ENCODE measurements around the gene COL4A5. TPM values are rescaled to one million over a fixed set of nuclear protein-coding genes. Genes with fewer than 3 reads are reported as not detected.
"Not testable (repeated sequence)": the region's sequence is repeated elsewhere in the genome, so short reads cannot be mapped to it uniquely, and the experiment has no call there.

The COL4A5 gene
- total RNA-seq, 2 donors from 2014 or later: not detected

DNA sequence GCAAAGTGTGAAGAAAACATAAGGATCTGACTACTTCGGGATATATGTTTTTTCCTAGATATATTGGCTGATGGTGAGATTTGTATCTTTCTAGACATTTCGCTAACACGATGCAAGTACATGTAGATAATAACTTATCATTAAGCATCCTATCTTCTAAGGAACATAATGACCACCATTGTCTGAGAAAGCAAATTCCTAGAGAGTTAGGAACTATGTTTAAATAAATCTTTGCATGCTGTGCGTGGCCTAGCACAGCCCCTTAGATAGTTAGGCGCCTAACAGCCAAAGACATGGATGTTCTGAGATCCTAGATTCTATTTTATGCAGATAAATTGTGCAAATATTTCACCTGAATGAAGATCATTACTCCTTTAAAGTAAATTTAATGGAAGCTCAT, 4.4 kb upstream of the COL4A5 start:
- DNase-seq (no peak), ATAC-seq (no peak)
- Mint-ChIP-seq H3K27ac (no peak overlapping the region), H3K4me3 (no peak overlapping the region), H3K36me3 (ENCODE audit: low read depth) (no peaks in the 10 kb centered on the region), H3K27me3 (peaks cover 15% of the 10 kb centered on the region), H3K4me1 (peaks cover 7% of the 10 kb centered on the region)
- H3K9me3 ChIP-seq (ENCODE audit: control insufficient read depth, low read length, poor library complexity, severe bottlenecking): no peaks in the 10 kb centered on the region

DNA sequence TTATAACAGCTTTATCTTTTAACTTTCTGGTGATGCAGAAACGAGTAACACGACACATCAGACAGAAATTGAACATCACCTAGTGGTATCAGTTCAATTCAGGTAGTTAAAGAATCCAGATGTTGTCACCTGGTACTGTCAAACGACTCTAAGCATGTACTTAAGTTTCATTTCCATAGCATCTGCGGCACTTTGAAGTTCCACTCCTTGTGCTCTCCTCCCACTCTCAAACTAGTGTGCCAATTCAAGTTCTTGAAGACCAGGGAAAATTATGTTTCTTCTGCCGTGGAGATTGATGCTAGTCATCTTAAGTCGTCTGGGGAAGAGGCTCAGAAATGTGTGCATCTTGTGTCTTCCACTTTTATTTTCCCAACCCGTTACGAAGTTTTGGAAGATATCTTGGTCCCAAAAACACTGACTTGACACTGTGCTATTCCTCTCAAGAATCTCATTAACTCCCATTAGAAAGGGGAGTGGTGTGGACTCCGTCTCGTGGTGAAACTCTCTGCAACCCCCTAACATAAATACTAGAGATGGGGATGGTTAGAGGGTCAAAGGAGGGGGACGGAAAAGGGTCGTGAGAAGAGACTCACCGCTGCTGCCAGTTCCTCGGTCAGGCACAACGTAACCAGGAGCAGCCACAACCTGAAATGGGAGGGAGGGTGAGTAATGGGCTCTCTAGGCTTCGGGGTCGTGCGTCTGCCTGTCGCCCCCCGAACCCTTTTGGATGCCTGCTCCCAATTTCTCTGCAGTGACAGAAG, 2.1 kb upstream of the COL4A5 start:
- DNase-seq (no peak), ATAC-seq (no peak)
- Mint-ChIP-seq H3K27me3 (peaks cover 22% of the 10 kb centered on the region), H3K4me1 (peaks cover 10% of the 10 kb centered on the region), H3K4me3 (no peak overlapping the region), H3K36me3 (ENCODE audit: low read depth) (no peaks in the 10 kb centered on the region), H3K27ac (no peak overlapping the region)
- H3K9me3 ChIP-seq (ENCODE audit: control insufficient read depth, low read length, poor library complexity, severe bottlenecking): no peaks in the 10 kb centered on the region

DNA sequence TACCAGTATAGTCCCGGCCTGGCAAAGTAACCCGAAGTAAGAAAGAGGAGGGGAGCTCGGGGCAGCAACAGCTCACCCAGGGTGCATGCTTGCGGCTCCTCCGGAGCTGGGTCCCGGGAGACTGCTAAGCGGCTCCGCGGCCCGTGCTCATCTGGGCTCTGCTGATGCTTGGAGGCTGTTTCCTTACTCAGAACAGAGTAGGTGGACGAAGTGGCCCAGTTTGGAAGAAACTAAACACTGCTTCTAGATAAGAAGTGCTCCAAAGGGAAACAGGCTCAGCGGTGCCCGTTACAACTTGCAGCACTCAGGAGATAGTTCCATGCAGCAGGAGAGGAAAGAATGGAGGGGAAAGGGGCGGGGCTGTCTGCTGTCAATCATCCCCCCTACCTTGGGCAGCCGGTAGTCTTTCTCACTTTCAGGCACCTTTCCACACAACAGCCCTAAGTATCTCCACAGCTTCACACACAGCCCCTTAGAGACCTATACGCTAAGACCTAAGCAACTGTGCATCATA, 1.5 kb upstream of the COL4A5 start, which contains the start of gene COL4A6:
Gene COL4A6, minus strand, starts transcription at position 313 of the 514 bp plus-strand sequence. Its CDS starts 226 bp downstream, at position 87.
- H3K27ac Mint-ChIP-seq: no peak within 1 kb of the TSS
- H3K4me1 Mint-ChIP-seq: peaks cover 10% of the 10 kb centered on the region
- peaks cover 22% of the 10 kb centered on the region for H3K27me3 Mint-ChIP-seq
- H3K9me3 ChIP-seq (ENCODE audit: control insufficient read depth, low read length, poor library complexity, severe bottlenecking): no peaks in the 10 kb centered on the region
- DNase-seq (no peak), ATAC-seq (no peak)
- peak within 1 kb of the TSS; percentile 65 for H3K4me3 Mint-ChIP-seq
- H3K36me3 Mint-ChIP-seq (ENCODE audit: low read depth): no peaks in the 10 kb centered on the region

DNA sequence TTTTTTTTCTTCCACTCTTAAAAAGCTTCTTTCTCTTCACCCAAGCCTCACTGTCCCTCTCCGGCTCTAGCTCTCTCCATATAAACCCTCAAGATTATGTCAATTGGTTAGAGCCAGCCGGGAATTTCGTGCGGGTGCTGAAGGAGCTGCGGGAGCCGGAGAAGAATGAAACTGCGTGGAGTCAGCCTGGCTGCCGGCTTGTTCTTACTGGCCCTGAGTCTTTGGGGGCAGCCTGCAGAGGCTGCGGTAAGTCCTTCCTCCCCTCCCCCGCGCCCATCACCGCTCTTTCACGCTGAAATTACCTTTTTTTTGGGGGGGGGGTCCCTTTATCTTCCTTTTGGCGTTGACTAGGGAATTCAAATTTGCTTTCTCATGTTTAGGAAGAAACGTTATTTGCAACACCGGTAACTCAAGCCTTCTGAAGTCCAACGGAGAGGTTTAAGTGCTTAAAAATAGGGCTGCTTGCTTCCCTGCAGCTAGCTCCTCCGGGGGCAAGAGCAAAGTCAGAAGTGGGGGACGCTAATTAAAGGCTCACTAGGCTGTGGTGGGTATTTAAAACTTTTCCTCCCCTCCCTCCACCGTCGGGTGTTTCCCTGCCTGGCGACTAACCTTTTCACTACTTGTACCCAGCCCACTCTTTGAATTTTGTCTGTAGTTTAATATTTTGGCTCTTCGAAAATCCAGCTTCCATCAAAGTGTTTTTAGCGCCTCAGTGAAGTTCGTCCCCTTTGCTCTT, 491 bp downstream of the COL4A5 start:
- DNase-seq: no peak
- Mint-ChIP-seq H3K4me3 (peak overlapping the region; percentile 65), H3K27ac (no peak overlapping the region), H3K27me3 (peaks cover 26% of the 10 kb centered on the region), H3K36me3 (ENCODE audit: low read depth) (no peaks in the 10 kb centered on the region), H3K4me1 (peaks cover 10% of the 10 kb centered on the region)
- no peaks in the 10 kb centered on the region for H3K9me3 ChIP-seq (ENCODE audit: control insufficient read depth, low read length, poor library complexity, severe bottlenecking)
- ATAC-seq: no peak

DNA sequence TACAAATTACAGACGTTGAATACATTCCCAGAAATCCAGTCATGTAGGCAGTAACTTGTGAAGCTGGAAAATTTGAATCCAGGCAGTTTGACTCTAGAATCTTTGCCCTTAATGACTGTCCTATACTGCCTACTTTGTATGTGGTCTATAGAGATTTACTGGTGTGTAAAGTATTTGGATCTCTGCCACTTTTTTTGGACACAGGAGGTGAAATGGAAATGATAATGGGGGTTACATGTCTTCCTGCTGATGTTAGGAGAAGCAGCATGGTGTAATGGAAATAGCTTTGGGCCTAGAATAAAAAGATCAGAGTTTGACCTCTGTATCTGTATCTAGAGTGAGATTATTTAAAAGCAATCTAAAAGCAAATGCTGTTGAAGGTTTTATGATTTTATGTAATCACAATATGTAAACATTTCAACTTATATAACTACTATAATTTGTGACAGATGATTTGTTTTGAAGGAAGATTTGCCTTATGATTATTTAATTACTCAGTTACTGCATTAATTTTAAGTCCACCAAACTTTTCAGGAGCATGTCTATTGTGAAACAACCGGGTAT, 3.3 kb downstream of the COL4A5 start:
- Mint-ChIP-seq H3K36me3 (ENCODE audit: low read depth) (no peaks in the 10 kb centered on the region), H3K4me1 (peaks cover 10% of the 10 kb centered on the region), H3K27me3 (peaks cover 21% of the 10 kb centered on the region), H3K27ac (no peak overlapping the region), H3K4me3 (no peak overlapping the region)
- DNase-seq: no peak
- no peak for ATAC-seq
- H3K9me3 ChIP-seq (ENCODE audit: control insufficient read depth, low read length, poor library complexity, severe bottlenecking): no peaks in the 10 kb centered on the region

DNA sequence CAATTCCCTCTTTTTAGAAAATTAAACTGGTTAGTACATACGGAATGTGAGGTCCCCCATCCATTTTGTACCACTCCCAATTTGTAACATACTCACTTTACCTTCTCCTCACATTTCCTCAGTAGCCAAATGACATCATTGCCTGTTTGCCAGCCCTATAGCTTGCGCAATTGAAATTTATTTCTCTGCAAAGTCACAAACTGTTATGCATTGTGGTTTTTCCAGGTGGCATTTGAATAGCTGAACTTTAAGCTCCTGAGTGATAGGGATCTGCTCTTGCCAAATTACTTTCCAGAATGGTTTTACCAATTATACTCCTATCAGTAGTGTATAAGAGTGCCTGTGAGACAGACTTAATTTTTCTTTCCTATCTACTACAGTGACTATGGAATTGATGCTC, 7.7 kb downstream of the COL4A5 start:
- DNase-seq: no peak
- H3K4me1 Mint-ChIP-seq: no peaks in the 10 kb centered on the region
- H3K27me3 Mint-ChIP-seq: peaks cover 4% of the 10 kb centered on the region
- H3K36me3 Mint-ChIP-seq (ENCODE audit: low read depth): no peaks in the 10 kb centered on the region
- H3K27ac Mint-ChIP-seq: no peak overlapping the region
- H3K4me3 Mint-ChIP-seq: no peak overlapping the region
- H3K9me3 ChIP-seq (ENCODE audit: control insufficient read depth, low read length, poor library complexity, severe bottlenecking): no peaks in the 10 kb centered on the region
- ATAC-seq: no peak

DNA sequence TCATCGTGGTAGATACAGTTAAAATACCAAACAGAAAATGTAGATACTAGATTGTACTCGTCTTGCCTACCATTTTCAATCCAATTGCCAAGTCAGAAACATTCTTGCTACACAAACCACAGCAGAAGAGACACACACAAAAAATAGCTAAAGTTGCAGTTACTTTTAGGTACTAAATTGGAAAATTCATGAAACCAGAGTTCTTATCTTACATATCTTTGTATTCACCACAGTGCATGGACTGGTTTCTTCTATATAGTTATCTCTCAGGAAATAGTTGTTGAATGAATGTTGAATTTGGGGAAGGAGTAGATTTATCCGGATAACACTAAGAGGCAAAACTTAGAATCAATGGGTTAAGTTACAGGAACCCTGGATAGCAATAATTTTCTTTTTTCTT, 14.2 kb downstream of the COL4A5 start:
- Mint-ChIP-seq H3K4me1 (no peaks in the 10 kb centered on the region), H3K27ac (no peak overlapping the region), H3K4me3 (no peak overlapping the region), H3K27me3 (no peaks in the 10 kb centered on the region), H3K36me3 (ENCODE audit: low read depth) (no peaks in the 10 kb centered on the region)
- no peak for ATAC-seq
- no peak for DNase-seq
- no peaks in the 10 kb centered on the region for H3K9me3 ChIP-seq (ENCODE audit: control insufficient read depth, low read length, poor library complexity, severe bottlenecking)

DNA sequence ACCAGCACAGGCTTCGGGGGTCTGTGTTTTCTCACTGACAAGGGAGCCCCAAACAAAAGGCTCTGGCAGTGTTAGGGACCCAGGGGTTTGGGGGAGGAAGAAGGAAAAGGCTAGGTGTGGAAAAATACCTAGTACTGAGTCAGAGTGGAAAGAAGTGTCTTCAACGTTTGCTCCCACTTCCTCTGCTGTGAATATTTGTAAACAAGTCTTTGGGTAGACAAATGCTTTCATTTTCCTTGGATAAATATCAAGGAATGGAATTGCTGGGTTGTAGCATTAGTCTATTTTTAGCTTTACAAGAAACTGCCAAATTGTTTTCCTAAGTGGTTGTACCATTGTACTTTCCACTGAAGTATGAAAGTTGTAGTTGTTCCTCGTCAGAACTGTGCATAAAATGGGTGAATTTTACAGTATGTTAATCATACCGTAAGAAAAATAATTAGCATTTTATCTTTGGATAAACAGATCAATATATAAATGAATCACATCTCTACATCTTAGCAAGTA, 17.4 kb downstream of the COL4A5 start:
- DNase-seq: no peak
- Mint-ChIP-seq H3K4me1 (no peaks in the 10 kb centered on the region), H3K36me3 (ENCODE audit: low read depth) (no peaks in the 10 kb centered on the region), H3K4me3 (no peak overlapping the region), H3K27me3 (no peaks in the 10 kb centered on the region), H3K27ac (no peak overlapping the region)
- ATAC-seq: no peak
- H3K9me3 ChIP-seq (ENCODE audit: control insufficient read depth, low read length, poor library complexity, severe bottlenecking): no peaks in the 10 kb centered on the region

DNA sequence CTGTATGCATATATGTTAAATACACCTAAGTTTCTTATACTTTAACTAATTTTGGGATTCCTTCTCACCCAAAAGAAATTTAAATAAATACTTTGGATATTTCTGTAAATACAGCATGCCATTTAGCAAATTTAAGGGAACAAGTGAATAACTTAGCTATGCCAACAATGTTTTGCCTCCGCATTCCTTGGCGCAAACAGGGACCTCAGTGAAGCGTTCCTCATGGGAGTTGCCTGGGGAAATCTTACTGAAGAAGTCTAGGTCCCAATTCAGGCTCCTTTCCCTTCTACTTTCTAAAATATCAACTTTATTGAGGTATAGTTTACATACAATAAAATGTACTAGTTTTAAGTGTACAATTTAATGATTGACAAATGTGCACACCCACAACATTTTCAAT, 25.0 kb downstream of the COL4A5 start:
- Mint-ChIP-seq H3K27me3 (no peaks in the 10 kb centered on the region), H3K36me3 (ENCODE audit: low read depth) (no peaks in the 10 kb centered on the region), H3K4me1 (no peaks in the 10 kb centered on the region), H3K4me3 (no peak overlapping the region), H3K27ac (no peak overlapping the region)
- DNase-seq (no peak), ATAC-seq (no peak)
- H3K9me3 ChIP-seq (ENCODE audit: control insufficient read depth, low read length, poor library complexity, severe bottlenecking): no peaks in the 10 kb centered on the region

DNA sequence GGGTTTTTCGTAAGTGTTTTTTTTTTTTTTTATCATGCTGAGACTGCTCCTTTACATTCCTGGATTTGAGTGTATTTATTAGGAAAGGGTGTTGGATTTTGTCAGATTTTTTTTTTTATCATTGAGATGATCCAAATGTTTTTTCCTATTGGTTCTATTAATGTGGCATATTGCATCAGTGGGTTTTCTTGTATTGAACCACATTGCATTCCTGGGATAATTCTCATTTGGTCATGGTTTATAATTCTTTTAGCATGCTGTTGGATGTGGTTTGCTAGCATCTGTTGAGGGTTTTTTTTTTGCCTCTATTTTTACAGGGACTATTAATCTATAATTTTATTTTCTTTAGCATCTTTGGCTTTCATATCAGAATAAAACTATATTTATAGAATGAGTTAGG, 28.8 kb downstream of the COL4A5 start:
- H3K9me3 ChIP-seq (ENCODE audit: control insufficient read depth, low read length, poor library complexity, severe bottlenecking): no peaks in the 10 kb centered on the region
- no peak overlapping the region for H3K4me3 Mint-ChIP-seq
- no peaks in the 10 kb centered on the region for H3K36me3 Mint-ChIP-seq (ENCODE audit: low read depth)
- no peaks in the 10 kb centered on the region for H3K4me1 Mint-ChIP-seq
- DNase-seq: no peak
- no peaks in the 10 kb centered on the region for H3K27me3 Mint-ChIP-seq
- no peak overlapping the region for H3K27ac Mint-ChIP-seq
- ATAC-seq: no peak

DNA sequence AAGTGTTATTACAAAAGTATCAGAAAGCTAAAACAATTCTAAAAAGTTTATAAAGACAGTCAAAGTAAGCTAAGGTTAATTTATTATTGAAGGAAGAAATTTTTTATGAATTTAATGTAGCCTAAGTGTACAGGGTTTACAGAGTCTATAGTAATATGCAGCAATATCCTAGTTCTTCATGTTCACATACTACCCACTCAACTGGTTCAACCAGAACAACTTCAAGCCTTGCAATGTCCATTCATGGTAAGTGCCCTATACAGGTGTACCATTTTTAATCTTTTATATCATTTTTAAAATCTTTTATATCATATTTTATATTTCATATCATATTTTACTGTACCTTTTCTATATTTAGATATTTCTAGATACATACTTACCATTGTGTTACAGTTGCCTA, 34.3 kb downstream of the COL4A5 start:
- Mint-ChIP-seq H3K4me1 (no peaks in the 10 kb centered on the region), H3K36me3 (ENCODE audit: low read depth) (no peaks in the 10 kb centered on the region), H3K4me3 (no peak overlapping the region), H3K27me3 (no peaks in the 10 kb centered on the region), H3K27ac (no peak overlapping the region)
- no peak for ATAC-seq
- no peaks in the 10 kb centered on the region for H3K9me3 ChIP-seq (ENCODE audit: control insufficient read depth, low read length, poor library complexity, severe bottlenecking)
- no peak for DNase-seq

DNA sequence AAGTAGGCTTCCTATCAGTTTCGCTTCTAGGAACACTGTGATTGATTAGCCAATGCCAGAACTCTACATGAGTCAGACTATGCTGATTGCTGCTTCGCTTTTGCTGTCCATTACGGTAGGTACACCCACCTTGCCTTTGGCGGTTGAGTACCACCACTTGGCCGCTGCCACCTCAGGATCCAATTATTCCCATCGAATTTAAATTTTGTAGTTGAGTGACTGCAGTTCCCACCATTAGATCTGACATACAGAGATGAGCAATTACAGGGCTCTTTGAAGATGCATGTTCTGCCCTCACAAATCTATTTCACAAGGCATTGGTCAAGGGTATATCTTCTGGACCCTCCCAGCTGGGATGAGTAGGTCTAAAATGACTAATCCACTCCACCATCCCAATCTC, 41.9 kb downstream of the COL4A5 start:
- H3K4me1 Mint-ChIP-seq; DNase-seq; H3K27ac Mint-ChIP-seq; ATAC-seq; H3K9me3 ChIP-seq (ENCODE audit: control insufficient read depth, low read length, poor library complexity, severe bottlenecking); H3K4me3 Mint-ChIP-seq; H3K36me3 Mint-ChIP-seq (ENCODE audit: low read depth); H3K27me3 Mint-ChIP-seq: not testable (repeated sequence)

DNA sequence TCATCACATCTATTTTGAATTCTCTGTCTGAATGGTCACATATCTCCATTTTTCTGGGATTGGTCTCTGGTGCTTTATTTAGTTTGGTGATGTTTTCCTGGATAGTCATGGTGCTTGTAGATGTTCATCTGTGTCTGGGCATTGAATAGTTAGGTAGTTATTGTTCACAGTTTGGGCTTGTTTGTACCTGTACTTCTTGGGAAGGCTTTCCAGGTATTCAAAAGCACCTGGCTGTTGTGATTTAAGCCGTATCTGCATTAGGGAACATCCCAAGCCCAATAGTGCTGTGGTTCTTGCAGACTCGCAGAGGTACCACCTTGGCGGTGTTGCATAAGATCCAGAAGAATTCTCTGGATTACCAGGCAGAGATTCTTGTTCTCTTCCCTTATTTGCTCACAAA, 44.6 kb downstream of the COL4A5 start:
- H3K9me3 ChIP-seq (ENCODE audit: control insufficient read depth, low read length, poor library complexity, severe bottlenecking): no peaks in the 10 kb centered on the region
- Mint-ChIP-seq H3K27ac (no peak overlapping the region), H3K4me1 (no peaks in the 10 kb centered on the region), H3K36me3 (ENCODE audit: low read depth) (no peaks in the 10 kb centered on the region), H3K4me3 (no peak overlapping the region), H3K27me3 (no peaks in the 10 kb centered on the region)
- DNase-seq (no peak), ATAC-seq (no peak)

Measured in T-helper 17 cell (primary cell).